Measurements from ENCODE around the gene LRRC8B. TPM values are rescaled to one million over a fixed set of nuclear protein-coding genes. Genes with fewer than 3 reads are reported as not detected.

LRRC8B gene
- total and polyA plus RNA-seq, 9 of the 15 experiments (the other 6 are each of a cell fraction or from before 2014, with no cell fraction given): 4.3 to 43.7 (median 14.4) TPM

- TF ChIP-seq MBD1 (CRISPR knock-in tag; IDR thresholded peaks at IDR 0.05): no peak
- no peak for TF ChIP-seq TBL1XR1 (IDR thresholded peaks at IDR 0.05; ENCODE audit: low read length in 2 of 2)
- no peak for TF ChIP-seq TRIM24 (IDR thresholded peaks at IDR 0.05)
- TF ChIP-seq MTA2 (IDR thresholded peaks at IDR 0.05; ENCODE audit: low read depth): no peak
- TF ChIP-seq, protein P1, sequence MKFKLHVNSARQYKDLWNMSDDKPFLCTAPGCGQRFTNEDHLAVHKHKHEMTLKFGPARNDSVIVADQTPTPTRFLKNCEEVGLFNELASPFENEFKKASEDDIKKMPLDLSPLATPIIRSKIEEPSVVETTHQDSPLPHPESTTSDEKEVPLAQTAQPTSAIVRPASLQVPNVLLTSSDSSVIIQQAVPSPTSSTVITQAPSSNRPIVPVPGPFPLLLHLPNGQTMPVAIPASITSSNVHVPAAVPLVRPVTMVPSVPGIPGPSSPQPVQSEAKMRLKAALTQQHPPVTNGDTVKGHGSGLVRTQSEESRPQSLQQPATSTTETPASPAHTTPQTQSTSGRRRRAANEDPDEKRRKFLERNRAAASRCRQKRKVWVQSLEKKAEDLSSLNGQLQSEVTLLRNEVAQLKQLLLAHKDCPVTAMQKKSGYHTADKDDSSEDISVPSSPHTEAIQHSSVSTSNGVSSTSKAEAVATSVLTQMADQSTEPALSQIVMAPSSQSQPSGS (CRISPR knock-in tag; IDR thresholded peaks at IDR 0.05): peak; percentile 95; the same call in 1 of the 2 replicates
- no peak for TF ChIP-seq ZNF696 (CRISPR knock-in tag; conservative IDR thresholded peaks at IDR 0.05)
- no peak for TF ChIP-seq ZNF77 (CRISPR knock-in tag; IDR thresholded peaks at IDR 0.05)
- TF ChIP-seq SMARCA4 (IDR thresholded peaks at IDR 0.05): peak; percentile 16; the same call in 1 of the 2 replicates
- no peak for TF ChIP-seq SIRT6 (IDR thresholded peaks at IDR 0.05; ENCODE audit: low read depth, low read length)
- TF ChIP-seq, protein P2, sequence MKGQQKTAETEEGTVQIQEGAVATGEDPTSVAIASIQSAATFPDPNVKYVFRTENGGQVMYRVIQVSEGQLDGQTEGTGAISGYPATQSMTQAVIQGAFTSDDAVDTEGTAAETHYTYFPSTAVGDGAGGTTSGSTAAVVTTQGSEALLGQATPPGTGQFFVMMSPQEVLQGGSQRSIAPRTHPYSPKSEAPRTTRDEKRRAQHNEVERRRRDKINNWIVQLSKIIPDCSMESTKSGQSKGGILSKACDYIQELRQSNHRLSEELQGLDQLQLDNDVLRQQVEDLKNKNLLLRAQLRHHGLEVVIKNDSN (CRISPR knock-in tag; IDR thresholded peaks at IDR 0.05): peak; percentile 91
- TF ChIP-seq NCOA2 (IDR thresholded peaks at IDR 0.05; ENCODE audit: partially characterized antibody in 2 of 2): no peak
- TF ChIP-seq RAD51 (IDR thresholded peaks at IDR 0.05; ENCODE audit: borderline replicate concordance, low read depth): peak; percentile 24; the same call in 1 of the 2 replicates
- TF ChIP-seq EP300 (IDR thresholded peaks at IDR 0.05; ENCODE audit: low read length): 0 out of 2 replicates have a peak, but pooled peaks have one; percentile 10
- 0 out of 2 replicates have a peak, but pooled peaks have one; percentile 41 for TF ChIP-seq KLF13 (tag; IDR thresholded peaks at IDR 0.05; ENCODE audit: borderline replicate concordance, low read depth)
- TF ChIP-seq RB1 (IDR thresholded peaks at IDR 0.05; ENCODE audit: low read depth): no peak
- TF ChIP-seq ATF4 (CRISPR knock-in tag; IDR thresholded peaks at IDR 0.05): no peak
- TF ChIP-seq ZNF224 (CRISPR knock-in tag; IDR thresholded peaks at IDR 0.05): peak; percentile 99
- TF ChIP-seq, protein P3, sequence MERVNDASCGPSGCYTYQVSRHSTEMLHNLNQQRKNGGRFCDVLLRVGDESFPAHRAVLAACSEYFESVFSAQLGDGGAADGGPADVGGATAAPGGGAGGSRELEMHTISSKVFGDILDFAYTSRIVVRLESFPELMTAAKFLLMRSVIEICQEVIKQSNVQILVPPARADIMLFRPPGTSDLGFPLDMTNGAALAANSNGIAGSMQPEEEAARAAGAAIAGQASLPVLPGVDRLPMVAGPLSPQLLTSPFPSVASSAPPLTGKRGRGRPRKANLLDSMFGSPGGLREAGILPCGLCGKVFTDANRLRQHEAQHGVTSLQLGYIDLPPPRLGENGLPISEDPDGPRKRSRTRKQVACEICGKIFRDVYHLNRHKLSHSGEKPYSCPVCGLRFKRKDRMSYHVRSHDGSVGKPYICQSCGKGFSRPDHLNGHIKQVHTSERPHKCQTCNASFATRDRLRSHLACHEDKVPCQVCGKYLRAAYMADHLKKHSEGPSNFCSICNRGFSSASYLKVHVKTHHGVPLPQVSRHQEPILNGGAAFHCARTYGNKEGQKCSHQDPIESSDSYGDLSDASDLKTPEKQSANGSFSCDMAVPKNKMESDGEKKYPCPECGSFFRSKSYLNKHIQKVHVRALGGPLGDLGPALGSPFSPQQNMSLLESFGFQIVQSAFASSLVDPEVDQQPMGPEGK (CRISPR knock-in tag; IDR thresholded peaks at IDR 0.05; ENCODE audit: borderline replicate concordance): no peak
- TF ChIP-seq, protein P4, sequence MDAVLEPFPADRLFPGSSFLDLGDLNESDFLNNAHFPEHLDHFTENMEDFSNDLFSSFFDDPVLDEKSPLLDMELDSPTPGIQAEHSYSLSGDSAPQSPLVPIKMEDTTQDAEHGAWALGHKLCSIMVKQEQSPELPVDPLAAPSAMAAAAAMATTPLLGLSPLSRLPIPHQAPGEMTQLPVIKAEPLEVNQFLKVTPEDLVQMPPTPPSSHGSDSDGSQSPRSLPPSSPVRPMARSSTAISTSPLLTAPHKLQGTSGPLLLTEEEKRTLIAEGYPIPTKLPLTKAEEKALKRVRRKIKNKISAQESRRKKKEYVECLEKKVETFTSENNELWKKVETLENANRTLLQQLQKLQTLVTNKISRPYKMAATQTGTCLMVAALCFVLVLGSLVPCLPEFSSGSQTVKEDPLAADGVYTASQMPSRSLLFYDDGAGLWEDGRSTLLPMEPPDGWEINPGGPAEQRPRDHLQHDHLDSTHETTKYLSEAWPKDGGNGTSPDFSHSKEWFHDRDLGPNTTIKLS (IDR thresholded peaks at IDR 0.05; ENCODE audit: borderline replicate concordance, low read depth): peak; percentile 73; the same call in 1 of the 2 replicates
- peak; percentile 98 for TF ChIP-seq IRF2 (CRISPR knock-in tag; IDR thresholded peaks at IDR 0.05)
Observed at GRCh38 chr1:89523572-89524368, 859 bp upstream of the LRRC8B start (continued).
